Kidney epithelial cell (primary cell): ENCODE data around the gene PPP1R7. TPM values are rescaled to one million over a fixed set of nuclear protein-coding genes. Genes with fewer than 3 reads are reported as not detected.

ENCODE experiments used
- DNase-seq: peaks from one replicate; pipeline ENCODE4 v3.0.0-alpha.2; 2010; ENCODE audit warnings: low read depth
- H3K27me3 ChIP-seq: 2 replicates; pipeline ENCODE4 v1.6.0; 2011; ENCODE audit warnings: low read length; ENCODE audit not compliant: control insufficient read depth, insufficient read depth
- H3K36me3 ChIP-seq: 2 replicates; pipeline ENCODE4 v1.5.1; 2011; ENCODE audit warnings: low read length; ENCODE audit not compliant: control insufficient read depth, insufficient read depth
- H3K4me3 ChIP-seq: 2 replicates; pipeline ENCODE4 v1.5.1; 2011; ENCODE audit warnings: low read depth, mild to moderate bottlenecking, control low read depth, low read length
- CTCF ChIP-seq: IDR thresholded peaks from 2 replicates; pipeline ENCODE4 v1.5.1; 2011; ENCODE audit warnings: mild to moderate bottlenecking, moderate library complexity, low read length, control low read depth, inconsistent platforms; ENCODE audit not compliant: insufficient read depth, poor library complexity, severe bottlenecking
- total RNA-seq: library from RNA; depleted of rRNA; stranded (reverse); fragments of >200 nt; gene quantifications from 2 replicates; pipeline ENCODE4 v1.2.3, GENCODE V29; 2015

Gene PPP1R7
- total RNA-seq, 1 donor from 2014 or later = 82.3 TPM

- peaks cover 1% of the 10 kb centered on the region for H3K36me3 ChIP-seq
- H3K27me3 ChIP-seq = no peaks in the 10 kb centered on the region
- no peak overlapping the region for H3K4me3 ChIP-seq
- no peak for DNase-seq
- no peak for TF ChIP-seq CTCF
These were observed 24.6 kb upstream of the PPP1R7 start for GRCh38 chr2:241125626-241126025.

GRCh38 chr2:241126201-241126611 lies 24.1 kb upstream of the PPP1R7 start:
- DNase-seq = no peak
- H3K4me3 ChIP-seq = no peak overlapping the region
- H3K36me3 ChIP-seq = peaks cover 1% of the 10 kb centered on the region

DNA sequence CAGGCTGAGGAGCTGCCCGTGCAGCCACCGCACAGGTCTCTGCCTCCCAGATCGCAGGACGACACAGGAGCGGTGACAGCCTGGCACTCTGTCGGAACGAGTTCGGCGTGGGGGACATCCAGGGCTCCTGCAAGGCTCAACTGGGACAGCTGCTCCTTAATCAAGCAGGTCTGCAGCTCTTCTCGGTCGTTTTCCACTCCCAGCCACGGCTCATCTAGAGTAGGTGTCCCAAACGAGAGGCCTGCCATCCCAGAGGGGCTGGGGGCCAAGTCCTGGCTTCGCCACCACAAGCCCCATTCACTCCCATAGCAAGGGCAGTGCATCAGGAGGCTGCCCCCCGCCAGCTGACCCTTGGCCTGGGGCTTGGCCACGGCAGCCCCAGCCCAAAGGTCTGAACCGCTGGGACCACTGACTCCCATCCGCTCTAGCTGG lies 23.5 kb upstream of the PPP1R7 start:
- H3K4me3 ChIP-seq = no peak overlapping the region
- TF ChIP-seq CTCF = no peak
- peaks cover 1% of the 10 kb centered on the region for H3K36me3 ChIP-seq
- no peak for DNase-seq
- no peaks in the 10 kb centered on the region for H3K27me3 ChIP-seq

More at GRCh38 chr2:241126201-241126611, 24.1 kb upstream of the PPP1R7 start:
- no peak for TF ChIP-seq CTCF
- H3K27me3 ChIP-seq = no peaks in the 10 kb centered on the region

DNA sequence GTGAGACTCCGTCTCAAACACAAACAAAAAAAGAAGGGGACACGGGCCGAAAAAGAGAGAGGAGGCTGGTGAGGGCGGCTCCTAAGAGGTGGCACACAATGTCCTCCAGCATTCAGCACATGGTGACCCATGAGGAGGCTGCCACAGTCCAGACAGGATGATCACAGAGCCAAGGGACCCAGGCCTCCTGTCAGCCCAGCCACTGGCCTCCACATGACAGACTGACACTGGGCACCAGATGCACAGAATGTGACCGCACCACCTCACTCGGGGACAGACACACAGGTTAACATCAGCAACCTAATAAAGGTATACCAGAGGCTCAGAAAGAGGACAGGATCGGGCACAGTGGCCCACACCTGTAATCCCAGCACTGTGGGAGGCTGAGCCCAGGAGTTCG lies 22.0 kb upstream of the PPP1R7 start:
- no peaks in the 10 kb centered on the region for H3K36me3 ChIP-seq
- H3K4me3 ChIP-seq = no peak overlapping the region
- DNase-seq = no peak
- no peaks in the 10 kb centered on the region for H3K27me3 ChIP-seq
- no peak for TF ChIP-seq CTCF

DNA sequence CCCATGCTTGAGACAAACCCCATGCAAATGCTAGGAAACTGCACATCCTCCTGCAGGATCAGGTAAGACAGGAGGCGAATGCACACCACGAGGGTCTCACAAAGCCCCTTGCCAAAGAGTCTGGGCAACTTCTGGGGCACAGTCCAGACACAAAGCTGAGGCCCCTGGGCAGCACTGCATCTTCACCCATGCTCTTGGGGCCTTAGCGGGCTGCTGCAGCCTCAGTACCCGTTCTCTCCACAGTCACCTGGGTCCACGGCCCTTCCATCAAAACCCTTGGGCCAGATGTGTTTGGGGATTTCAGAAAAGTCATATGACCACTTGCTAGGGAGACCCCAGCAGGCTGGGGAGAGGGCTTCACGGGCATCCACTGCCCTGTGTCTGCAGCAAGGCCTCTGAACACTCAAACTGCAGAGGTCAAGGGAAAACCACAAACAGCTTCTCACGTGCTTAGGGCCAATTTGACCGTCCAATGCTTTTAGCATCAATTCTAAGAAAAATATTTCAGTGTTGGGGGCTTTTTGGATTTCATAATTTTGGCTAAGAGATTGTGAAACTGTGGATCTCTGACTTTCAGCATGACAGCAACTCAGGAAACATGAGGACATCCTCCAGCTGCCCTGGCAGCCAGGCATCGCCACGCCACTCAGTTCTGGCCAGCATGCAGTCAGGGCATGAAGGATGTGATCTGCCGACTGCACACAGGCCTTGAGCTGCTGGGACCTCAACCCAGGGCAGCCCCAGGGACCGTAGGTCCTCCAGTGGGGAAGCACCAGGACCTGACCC lies 21.0 kb upstream of the PPP1R7 start:
- no peak for DNase-seq
- no peak for TF ChIP-seq CTCF
- H3K4me3 ChIP-seq = no peak overlapping the region
- H3K27me3 ChIP-seq = no peaks in the 10 kb centered on the region
- H3K36me3 ChIP-seq = no peaks in the 10 kb centered on the region

DNA sequence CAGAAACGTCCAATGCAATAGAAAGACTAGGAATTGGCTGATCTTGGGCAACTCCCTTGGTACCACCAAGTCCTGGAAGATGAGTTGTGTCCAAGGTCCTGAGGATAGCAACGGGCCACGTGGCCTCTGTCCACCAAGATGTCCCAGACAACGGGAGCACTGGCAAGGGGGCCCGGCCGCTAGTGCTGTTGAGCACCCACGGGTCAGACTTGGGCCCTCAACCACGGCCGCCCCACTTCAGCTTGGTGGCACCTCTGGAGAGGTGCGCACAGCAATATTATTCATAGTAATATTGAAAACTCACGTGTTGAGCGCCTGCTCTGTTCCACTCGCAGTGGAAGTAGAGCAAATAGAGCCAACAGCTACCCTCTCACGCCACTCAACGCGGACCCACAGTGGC lies 20.0 kb upstream of the PPP1R7 start:
- Histone ChIP-seq H3K36me3 (no peaks in the 10 kb centered on the region), H3K27me3 (no peaks in the 10 kb centered on the region), H3K4me3 (no peak overlapping the region)
- no peak for TF ChIP-seq CTCF
- DNase-seq = no peak
